Activated CD8-positive, alpha-beta memory T cell treated with anti-CD3 and anti-CD28 coated beads, Interleukin-2, amount 10 ng/mL, durations not matched to agents 7 days and 5 days (primary cell): ENCODE measurements around the gene CDH8. TPM values are rescaled to one million over a fixed set of nuclear protein-coding genes. Genes with fewer than 3 reads are reported as not detected.

Source experiments
- ATAC-seq: fragments of 150-1000 bp; cut with Tn5 transposase; one replicate; pipeline ENCODE4 v1.10.0; 2021; ENCODE audit warnings: moderate library complexity
- CTCF ChIA-PET: fragments of 350-600 bp; sonication (Branson Sonifier 250); formaldehyde crosslinking; loops from one replicate; lab custom pipeline; 2021; ENCODE audit warnings: antibody characterized with exemption; lab: Charles Lee
- DNase-seq: peaks from one replicate; pipeline ENCODE4 v3.0.0-alpha.2; 2020
- H3K27ac Mint-ChIP-seq: one replicate; pipeline ENCODE4 v1.8.0; 2021; ENCODE audit warnings: mild to moderate bottlenecking, mixed read lengths
- H3K27me3 Mint-ChIP-seq: one replicate; pipeline ENCODE4 v1.8.0; 2021; ENCODE audit warnings: mixed read lengths
- H3K36me3 Mint-ChIP-seq: one replicate; pipeline ENCODE4 v1.8.0; 2021; ENCODE audit warnings: mild to moderate bottlenecking, mixed read lengths
- H3K4me1 Mint-ChIP-seq: one replicate; pipeline ENCODE4 v1.8.0; 2021; ENCODE audit warnings: mixed read lengths
- H3K4me3 Mint-ChIP-seq: one replicate; pipeline ENCODE4 v1.8.0; 2021; ENCODE audit warnings: mild to moderate bottlenecking, moderate library complexity, mixed read lengths
- H3K9me3 Mint-ChIP-seq: one replicate; pipeline ENCODE4 v1.8.0; 2022; ENCODE audit warnings: low read depth, mixed read lengths
- total RNA-seq, 2 experiments: library from RNA; stranded (reverse); gene quantifications; one replicate each; pipeline ENCODE4 v1.2.3, GENCODE V29; 2021

CDH8 gene
- total RNA-seq, 2 experiments from 2014 or later, result not detected

- CTCF ChIA-PET, result no interaction called here
- ATAC-seq (no peak), DNase-seq (no peak)
- Mint-ChIP-seq H3K27ac (no peak overlapping the region), H3K4me3 (no peak overlapping the region), H3K27me3 (no peaks in the 10 kb centered on the region), H3K36me3 (no peaks in the 10 kb centered on the region), H3K4me1 (no peaks in the 10 kb centered on the region), H3K9me3 (peaks cover 13% of the 10 kb centered on the region)
These were observed 10.6 kb upstream of the CDH8 start for GRCh38 chr16:62046801-62047200.

- CTCF ChIA-PET, result no interaction called here
- Mint-ChIP-seq H3K4me3 (no peak overlapping the region), H3K9me3 (peaks cover 10% of the 10 kb centered on the region), H3K27ac (no peak overlapping the region), H3K4me1 (no peaks in the 10 kb centered on the region), H3K27me3 (no peaks in the 10 kb centered on the region), H3K36me3 (peaks cover 2% of the 10 kb centered on the region)
- DNase-seq (no peak), ATAC-seq (no peak)
These were observed 5.2 kb upstream of the CDH8 start for GRCh38 chr16:62041401-62041800.

GRCh38 chr16:62038646-62039045 lies 2.4 kb upstream of the CDH8 start:
- no peaks in the 10 kb centered on the region for H3K4me1 Mint-ChIP-seq
- H3K27ac Mint-ChIP-seq, result no peak overlapping the region
- H3K9me3 Mint-ChIP-seq, result peaks cover 5% of the 10 kb centered on the region
- H3K27me3 Mint-ChIP-seq, result peaks cover 12% of the 10 kb centered on the region
- peaks cover 2% of the 10 kb centered on the region for H3K36me3 Mint-ChIP-seq
- H3K4me3 Mint-ChIP-seq, result no peak overlapping the region
- DNase-seq, result no peak
- CTCF ChIA-PET, result no interaction called here
- no peak for ATAC-seq

GRCh38 chr16:62038225-62038624 lies 2.0 kb upstream of the CDH8 start:
- Mint-ChIP-seq H3K36me3 (peaks cover 2% of the 10 kb centered on the region), H3K27me3 (peaks cover 12% of the 10 kb centered on the region), H3K4me1 (no peaks in the 10 kb centered on the region), H3K4me3 (no peak overlapping the region), H3K9me3 (peaks cover 5% of the 10 kb centered on the region), H3K27ac (no peak overlapping the region)
- CTCF ChIA-PET, result no interaction called here
- DNase-seq (no peak), ATAC-seq (no peak)

- peaks cover 12% of the 10 kb centered on the region for H3K27me3 Mint-ChIP-seq
- CTCF ChIA-PET, result no interaction called here
- H3K4me3 Mint-ChIP-seq, result no peak overlapping the region
- H3K36me3 Mint-ChIP-seq, result peaks cover 2% of the 10 kb centered on the region
- H3K4me1 Mint-ChIP-seq, result no peaks in the 10 kb centered on the region
- no peak overlapping the region for H3K27ac Mint-ChIP-seq
- DNase-seq (no peak), ATAC-seq (no peak)
- H3K9me3 Mint-ChIP-seq, result peaks cover 7% of the 10 kb centered on the region
These were observed 531 bp upstream of the CDH8 start for GRCh38 chr16:62036802-62037135.

GRCh38 chr16:62035115-62036092 lies 834 bp downstream of the CDH8 start:
- peaks cover 2% of the 10 kb centered on the region for H3K36me3 Mint-ChIP-seq
- no peak for DNase-seq
- peak overlapping the region; percentile 65 for H3K27ac Mint-ChIP-seq
- CTCF ChIA-PET, result no interaction called here
- H3K9me3 Mint-ChIP-seq, result peaks cover 9% of the 10 kb centered on the region
- no peak for ATAC-seq
- no peak overlapping the region for H3K4me3 Mint-ChIP-seq
- H3K4me1 Mint-ChIP-seq, result no peaks in the 10 kb centered on the region
- H3K27me3 Mint-ChIP-seq, result peaks cover 12% of the 10 kb centered on the region

- Mint-ChIP-seq H3K36me3 (peaks cover 2% of the 10 kb centered on the region), H3K4me1 (no peaks in the 10 kb centered on the region), H3K4me3 (no peak overlapping the region), H3K27ac (peak overlapping the region; percentile 65), H3K27me3 (peaks cover 12% of the 10 kb centered on the region), H3K9me3 (peaks cover 9% of the 10 kb centered on the region)
- ATAC-seq (no peak), DNase-seq (no peak)
- CTCF ChIA-PET, result no interaction called here
These were observed 1.8 kb downstream of the CDH8 start for GRCh38 chr16:62034231-62035114.

GRCh38 chr16:62033065-62033464 lies 3.2 kb downstream of the CDH8 start:
- CTCF ChIA-PET, result no interaction called here
- peaks cover 9% of the 10 kb centered on the region for H3K9me3 Mint-ChIP-seq
- DNase-seq, result no peak

GRCh38 chr16:62029947-62030346 lies 6.3 kb downstream of the CDH8 start:
- H3K36me3 Mint-ChIP-seq, result no peaks in the 10 kb centered on the region
- ATAC-seq (no peak), DNase-seq (no peak)
- no peaks in the 10 kb centered on the region for H3K4me1 Mint-ChIP-seq
- H3K4me3 Mint-ChIP-seq, result no peak overlapping the region
- H3K27me3 Mint-ChIP-seq, result peaks cover 9% of the 10 kb centered on the region
- H3K9me3 Mint-ChIP-seq, result peaks cover 12% of the 10 kb centered on the region
- no peak overlapping the region for H3K27ac Mint-ChIP-seq
- CTCF ChIA-PET, result no interaction called here

More at GRCh38 chr16:62033065-62033464, 3.2 kb downstream of the CDH8 start:
- Mint-ChIP-seq H3K36me3 (peaks cover 2% of the 10 kb centered on the region), H3K27me3 (peaks cover 12% of the 10 kb centered on the region), H3K4me1 (no peaks in the 10 kb centered on the region), H3K27ac (no peak overlapping the region), H3K4me3 (no peak overlapping the region)
- no peak for ATAC-seq

GRCh38 chr16:62022688-62023087 lies 13.6 kb downstream of the CDH8 start:
- CTCF ChIA-PET, result no interaction called here
- Mint-ChIP-seq H3K4me3 (no peak overlapping the region), H3K9me3 (peaks cover 5% of the 10 kb centered on the region), H3K27ac (no peak overlapping the region), H3K36me3 (no peaks in the 10 kb centered on the region), H3K4me1 (no peaks in the 10 kb centered on the region), H3K27me3 (no peaks in the 10 kb centered on the region)
- no peak for ATAC-seq
- no peak for DNase-seq

GRCh38 chr16:62021161-62021581 lies 15.1 kb downstream of the CDH8 start:
- no peak for ATAC-seq

GRCh38 chr16:62020681-62021080 lies 15.6 kb downstream of the CDH8 start:
- Mint-ChIP-seq H3K27me3 (no peaks in the 10 kb centered on the region), H3K27ac (no peak overlapping the region), H3K36me3 (no peaks in the 10 kb centered on the region), H3K9me3 (no peaks in the 10 kb centered on the region), H3K4me1 (no peaks in the 10 kb centered on the region), H3K4me3 (no peak overlapping the region)
- no peak for DNase-seq
- CTCF ChIA-PET, result no interaction called here
- ATAC-seq, result no peak

More at GRCh38 chr16:62021161-62021581, 15.1 kb downstream of the CDH8 start:
- Mint-ChIP-seq H3K9me3 (no peaks in the 10 kb centered on the region), H3K27ac (no peak overlapping the region), H3K4me1 (no peaks in the 10 kb centered on the region), H3K27me3 (no peaks in the 10 kb centered on the region), H3K36me3 (no peaks in the 10 kb centered on the region), H3K4me3 (no peak overlapping the region)
- DNase-seq, result no peak
- CTCF ChIA-PET, result no interaction called here

- Mint-ChIP-seq H3K9me3 (no peaks in the 10 kb centered on the region), H3K36me3 (no peaks in the 10 kb centered on the region), H3K4me1 (no peaks in the 10 kb centered on the region), H3K27ac (no peak overlapping the region), H3K4me3 (no peak overlapping the region), H3K27me3 (no peaks in the 10 kb centered on the region)
- DNase-seq (no peak), ATAC-seq (no peak)
- CTCF ChIA-PET, result no interaction called here
These were observed 16.4 kb downstream of the CDH8 start for GRCh38 chr16:62019851-62020250.
